GM19468 (cell line): ENCODE measurements around the gene INS.
"Not testable (repeated sequence)": the region's sequence is repeated elsewhere in the genome, so short reads cannot be mapped to it uniquely, and the experiment has no call there.

ENCODE experiments used
- ATAC-seq: cut with Tn5 transposase; IDR thresholded peaks from one replicate; pipeline ENCODE4 v1.9.1; 2021; ENCODE audit warnings: mild to moderate bottlenecking, moderate library complexity, moderate number of reproducible peaks; ENCODE audit not compliant: unreplicated experiment; ENCODE audit errors: extremely low read depth

INS gene

GRCh38 chr11:2136209-2136951, 24.6 kb downstream of the INS start:
- ATAC-seq = no peak

GRCh38 chr11:2135648-2136201, 25.3 kb downstream of the INS start:
- ATAC-seq = no peak

- no peak for ATAC-seq
These were observed 25.9 kb downstream of the INS start for GRCh38 chr11:2135018-2135569.

DNA sequence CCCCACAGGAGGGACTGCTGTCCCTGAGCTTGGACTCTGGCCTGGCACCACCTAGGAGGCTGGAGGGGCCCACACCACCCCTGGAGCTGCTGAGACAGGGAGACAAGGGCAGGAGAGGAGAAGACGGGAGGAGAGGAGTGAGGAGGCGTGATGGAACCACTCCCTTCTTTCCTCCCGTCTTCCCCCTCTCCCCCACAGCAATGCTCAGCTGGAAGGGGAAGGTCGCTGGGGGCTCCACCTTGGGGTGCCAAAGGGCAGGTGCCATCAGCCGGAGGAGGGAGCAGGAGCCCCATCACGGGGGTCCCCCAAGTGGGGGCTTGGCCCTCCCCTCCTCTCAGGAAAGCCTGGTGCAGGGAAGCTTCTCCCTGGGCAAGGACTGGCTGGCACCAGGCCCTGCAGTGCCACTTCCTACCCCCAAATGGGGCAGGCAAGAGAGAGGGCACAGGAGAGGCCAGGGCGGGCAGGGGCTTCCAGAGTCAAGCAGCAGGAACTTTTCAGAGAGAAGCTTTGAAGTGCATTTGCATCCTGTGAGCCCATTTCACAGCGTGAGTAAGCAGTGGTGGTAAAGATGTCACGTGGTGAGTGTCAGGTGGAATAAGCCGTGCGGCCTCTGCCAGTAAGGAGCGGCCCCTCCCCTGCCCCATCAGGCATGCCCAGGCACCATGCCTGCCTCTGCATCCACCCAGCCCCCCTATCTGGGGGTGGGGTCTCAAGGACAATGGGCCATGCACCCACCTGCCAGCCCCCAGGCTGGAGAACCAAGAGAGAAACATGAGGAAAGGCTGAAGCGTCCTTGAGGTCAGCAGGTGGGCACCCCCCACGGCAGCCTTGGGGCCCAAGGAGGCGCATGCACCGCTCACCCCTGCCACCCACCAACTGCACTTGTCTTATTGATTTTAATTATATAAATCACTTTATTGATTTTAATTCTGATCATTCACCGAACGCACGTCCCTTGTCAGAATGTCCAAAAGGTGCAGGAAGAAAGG, 26.7 kb downstream of the INS start:
- no peak for ATAC-seq

DNA sequence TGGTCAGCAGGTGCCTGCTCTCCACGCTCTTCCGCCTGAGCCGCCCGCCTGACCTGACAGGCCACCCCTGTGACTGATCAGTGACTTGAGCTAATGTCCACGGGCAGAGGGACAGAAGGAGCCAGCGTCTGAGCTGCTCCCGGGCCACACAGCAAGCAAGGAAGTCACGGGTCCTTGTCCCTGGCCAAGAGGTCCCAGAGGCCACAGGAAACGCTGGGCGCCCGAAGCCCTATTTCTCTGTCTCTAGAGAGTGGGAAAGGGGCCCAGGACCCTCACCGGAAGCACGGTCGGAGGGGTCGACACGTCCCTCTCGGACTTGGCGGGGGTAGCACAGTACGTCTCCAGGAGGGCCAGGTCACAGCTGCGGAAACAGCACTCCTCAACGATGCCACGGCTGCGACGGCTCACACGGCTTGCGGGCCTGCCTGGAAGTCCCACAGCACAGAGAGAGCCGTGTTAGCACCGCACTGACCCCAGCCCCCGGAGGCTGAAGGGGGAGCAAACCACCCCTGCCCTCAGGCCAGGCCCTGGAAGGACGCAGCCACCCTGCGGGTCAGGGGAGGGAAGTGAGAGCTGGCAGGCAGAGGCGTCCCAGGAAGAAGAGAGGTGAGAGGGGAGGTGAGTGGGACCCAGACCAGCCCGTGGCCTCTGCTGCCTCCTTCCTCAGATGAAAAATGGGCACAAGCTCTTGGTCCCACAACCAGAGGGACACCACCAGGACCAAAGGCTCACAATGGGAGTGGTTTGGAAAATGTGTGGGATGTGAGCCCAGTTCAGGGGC, 27.6 kb downstream of the INS start:
- no peak for ATAC-seq

GRCh38 chr11:2132874-2133240, 28.2 kb downstream of the INS start:
- no peak for ATAC-seq

DNA sequence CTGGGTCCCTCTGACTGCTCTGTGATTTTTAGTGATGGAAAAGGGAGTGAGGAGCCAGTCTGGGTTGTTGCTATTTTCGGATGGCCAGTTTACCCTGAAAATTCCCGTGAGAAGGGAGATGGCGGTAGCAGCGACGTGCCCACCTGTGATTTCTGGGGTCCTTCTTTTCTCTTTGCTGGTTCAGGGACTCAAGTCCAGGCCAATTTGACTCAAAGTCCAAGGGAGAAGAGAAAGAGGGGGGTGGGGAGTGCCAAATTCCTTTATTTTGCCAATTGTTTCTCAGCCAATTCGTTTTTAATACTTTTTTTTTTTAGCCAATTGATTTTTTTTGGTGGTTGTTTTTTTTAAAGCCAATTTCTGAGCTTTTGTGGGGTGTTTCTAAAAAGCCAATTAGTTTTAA, 28.8 kb downstream of the INS start:
- no peak for ATAC-seq

DNA sequence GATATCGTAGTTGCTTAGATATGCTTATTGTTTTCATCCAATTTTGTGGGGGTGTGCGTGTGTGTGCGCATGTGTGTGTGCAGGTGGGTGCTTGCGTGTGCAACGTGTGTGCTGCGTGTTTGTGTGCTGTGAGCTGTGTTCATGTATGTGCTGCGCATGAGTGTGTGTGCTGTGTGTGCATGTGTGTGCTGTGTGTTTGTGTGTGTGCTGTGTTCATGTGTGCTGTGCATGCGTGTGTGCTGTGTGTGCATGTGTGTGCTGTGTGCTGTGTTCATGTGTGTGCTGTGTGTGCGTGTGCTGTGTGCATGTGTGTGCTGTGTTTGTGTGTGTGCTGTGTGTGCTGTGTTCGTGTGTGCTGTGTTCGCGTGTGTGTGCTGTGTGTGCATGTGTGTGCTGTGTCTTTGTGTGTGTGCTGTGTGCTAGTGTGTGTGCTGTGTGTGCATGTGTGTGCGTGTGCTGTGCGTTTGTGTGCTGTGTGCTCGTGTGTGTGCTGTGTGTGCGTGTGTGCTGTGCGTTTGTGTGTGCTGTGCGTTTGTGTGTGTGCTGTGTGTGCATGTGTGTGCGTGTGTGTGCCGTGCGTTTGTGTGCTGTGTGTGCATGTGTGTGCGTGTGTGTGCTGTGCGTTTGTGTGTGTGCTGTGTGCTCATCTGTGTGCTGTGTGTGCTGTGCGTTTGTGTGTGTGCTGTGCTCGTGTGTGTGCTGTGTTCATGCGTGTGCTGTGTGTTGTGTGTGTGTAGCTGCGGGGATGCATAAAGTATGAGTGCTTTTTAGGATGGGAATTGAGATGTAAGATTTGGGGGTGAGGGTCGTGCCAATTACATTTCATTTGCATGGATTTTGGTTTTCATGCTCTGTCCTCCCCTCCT, 29.4 kb downstream of the INS start:
- no peak for ATAC-seq

- ATAC-seq = no peak
These were observed 30.1 kb downstream of the INS start for GRCh38 chr11:2130881-2131352.

DNA sequence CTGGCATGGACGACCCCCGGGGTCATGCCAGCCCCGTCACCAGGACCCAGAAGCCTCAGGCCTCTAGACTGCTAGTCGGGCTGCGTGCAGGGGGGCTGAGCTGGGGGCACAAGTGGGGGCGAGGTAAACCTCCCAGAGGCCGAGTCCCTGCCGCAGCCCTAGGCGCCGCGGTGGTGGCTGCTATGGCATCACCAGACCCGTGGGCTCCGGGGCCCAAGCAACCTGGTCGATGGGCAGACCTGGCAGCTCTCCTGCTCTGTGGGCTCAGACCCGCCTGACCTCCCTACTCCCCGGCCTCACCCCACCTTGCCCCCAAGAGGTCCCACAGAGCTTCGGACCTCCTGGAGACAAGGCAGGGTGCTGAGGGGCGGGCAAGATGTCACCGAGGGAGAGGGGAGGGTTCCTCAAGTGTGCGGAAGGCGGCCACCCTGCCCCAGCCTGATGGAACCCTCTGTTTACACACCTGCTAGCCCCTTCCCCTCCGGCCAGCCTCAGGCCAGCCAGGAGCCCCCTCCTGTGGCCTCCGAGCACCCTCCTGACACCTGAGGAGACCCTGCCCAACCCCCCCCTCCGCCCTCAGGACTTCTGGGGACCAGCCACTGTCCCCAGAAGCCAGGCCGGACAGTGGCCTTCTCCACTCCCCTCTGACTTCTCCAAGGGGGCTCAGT, 31.2 kb downstream of the INS start:
- ATAC-seq = no peak

DNA sequence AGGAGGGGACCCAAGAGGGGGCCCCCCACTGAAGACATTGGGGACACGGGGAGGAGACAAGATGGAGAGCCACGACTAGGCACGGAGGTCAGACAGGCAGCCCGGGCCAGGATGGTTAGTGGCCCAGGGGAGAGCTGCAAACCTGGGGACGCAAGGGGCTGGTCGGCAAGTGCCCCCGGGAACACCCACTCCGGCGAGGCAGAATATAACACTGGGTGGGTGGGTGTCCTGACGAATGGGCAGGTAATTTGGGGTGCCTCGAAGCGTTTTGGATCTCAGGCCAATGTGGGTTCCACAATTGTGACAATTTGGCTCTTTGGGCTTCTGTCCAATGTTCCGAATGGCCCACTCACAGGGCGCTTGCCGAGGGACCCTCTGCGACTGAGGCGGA, 31.7 kb downstream of the INS start:
- no peak for ATAC-seq

DNA sequence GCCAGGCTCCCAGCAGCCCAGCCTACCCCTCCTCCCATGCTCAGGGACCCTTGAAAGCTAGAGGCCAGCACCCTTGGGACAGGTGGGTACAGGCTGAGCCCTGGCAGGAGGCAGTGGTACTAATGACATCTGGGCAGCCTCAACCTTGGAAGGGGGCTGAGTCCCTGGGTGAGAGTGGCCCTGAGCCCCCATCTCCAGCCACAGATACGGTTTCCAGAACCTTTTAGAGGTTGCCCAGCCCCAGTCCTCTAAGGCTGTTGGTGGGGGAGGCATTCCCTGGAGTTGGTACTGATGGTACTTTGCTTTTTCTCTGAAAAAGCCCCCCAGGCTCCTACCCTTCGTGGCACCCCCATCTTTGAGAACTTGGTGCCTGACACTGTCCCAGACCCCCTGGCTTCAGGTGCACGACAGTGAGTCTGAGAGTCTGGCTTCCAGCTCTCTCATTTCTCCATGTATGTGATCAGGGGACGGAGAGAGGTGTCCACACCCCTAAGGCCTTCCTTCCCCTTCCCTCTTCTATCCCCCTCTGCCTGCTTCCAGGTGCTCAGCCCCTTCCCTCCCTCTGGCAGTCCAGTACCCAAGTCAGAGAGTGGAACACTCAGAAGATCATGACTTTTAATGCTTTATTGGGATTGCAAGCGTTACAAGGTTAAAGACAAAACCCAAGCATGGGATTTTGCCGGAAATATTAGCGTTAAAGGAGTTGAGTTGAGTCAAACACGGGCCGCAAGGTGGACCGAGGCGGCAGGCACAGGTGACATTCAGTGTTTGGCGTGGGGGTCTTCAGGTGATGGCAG, 32.3 kb downstream of the INS start:
- ATAC-seq = no peak

DNA sequence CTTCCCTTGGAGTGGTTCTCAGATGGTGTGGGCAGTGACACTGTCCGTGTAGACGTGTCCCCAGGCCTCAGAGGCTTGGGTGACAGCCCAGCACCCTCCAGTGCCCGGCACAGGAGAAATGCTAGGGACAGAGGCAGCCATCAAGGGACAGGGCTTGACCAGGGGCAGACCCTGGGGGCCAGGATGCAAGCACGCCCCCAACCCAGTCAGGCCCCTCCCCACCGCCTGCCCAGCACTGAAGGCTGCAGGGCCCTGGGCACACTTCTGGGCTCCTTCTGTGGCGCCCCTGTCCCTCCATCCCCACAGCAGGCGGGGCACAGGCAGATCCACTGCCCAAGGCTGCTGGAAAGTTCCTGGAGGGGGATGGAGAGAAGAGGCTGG, 32.9 kb downstream of the INS start:
- no peak for ATAC-seq

- ATAC-seq = no peak
These were observed 33.4 kb downstream of the INS start for GRCh38 chr11:2127482-2128129.

- ATAC-seq = no peak
These were observed 34.4 kb downstream of the INS start for GRCh38 chr11:2126520-2127085.

DNA sequence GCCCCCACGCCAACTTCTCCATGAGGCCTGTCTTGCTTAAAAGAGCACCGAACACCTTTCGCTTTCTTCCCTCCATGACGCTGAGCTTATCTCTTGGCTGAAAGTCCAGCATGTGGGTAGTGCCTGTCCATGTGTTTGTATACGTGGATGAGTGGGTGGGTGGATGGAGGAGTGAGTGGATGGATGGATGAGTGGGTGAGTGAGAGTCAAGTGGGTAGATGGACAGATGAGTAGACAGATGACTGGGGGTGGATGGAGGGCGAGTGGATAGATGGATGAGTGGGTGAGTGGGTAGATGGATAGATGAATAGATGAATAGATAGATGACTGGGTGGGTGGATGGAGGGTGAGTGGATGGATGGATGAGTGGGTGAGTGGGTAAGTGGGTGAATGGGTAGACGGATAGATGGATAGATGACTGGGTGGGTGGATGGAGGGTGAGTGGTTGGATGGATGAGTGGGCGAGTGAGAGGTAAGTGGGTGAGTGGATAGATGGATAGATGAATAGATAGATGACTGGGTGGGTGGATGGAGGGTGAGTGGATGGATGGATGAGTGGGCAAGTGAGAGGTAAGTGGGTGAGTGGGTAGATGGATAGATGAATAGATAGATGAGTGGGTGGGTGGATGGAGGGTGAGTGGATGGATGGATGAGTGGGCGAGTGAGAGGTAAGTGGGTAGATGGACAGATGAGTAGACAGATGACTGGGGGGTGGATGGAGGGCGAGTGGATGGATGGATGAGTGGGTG, 36.1 kb downstream of the INS start:
- not testable (repeated sequence) for ATAC-seq
